ENCODE results near the gene FRMPD2.
A peak's percentile ranks its signal among the peaks of the same experiment; 100 is the strongest.
"Not testable (repeated sequence)": the region's sequence is repeated elsewhere in the genome, so short reads cannot be mapped to it uniquely, and the experiment has no call there.

Gene FRMPD2

DNA sequence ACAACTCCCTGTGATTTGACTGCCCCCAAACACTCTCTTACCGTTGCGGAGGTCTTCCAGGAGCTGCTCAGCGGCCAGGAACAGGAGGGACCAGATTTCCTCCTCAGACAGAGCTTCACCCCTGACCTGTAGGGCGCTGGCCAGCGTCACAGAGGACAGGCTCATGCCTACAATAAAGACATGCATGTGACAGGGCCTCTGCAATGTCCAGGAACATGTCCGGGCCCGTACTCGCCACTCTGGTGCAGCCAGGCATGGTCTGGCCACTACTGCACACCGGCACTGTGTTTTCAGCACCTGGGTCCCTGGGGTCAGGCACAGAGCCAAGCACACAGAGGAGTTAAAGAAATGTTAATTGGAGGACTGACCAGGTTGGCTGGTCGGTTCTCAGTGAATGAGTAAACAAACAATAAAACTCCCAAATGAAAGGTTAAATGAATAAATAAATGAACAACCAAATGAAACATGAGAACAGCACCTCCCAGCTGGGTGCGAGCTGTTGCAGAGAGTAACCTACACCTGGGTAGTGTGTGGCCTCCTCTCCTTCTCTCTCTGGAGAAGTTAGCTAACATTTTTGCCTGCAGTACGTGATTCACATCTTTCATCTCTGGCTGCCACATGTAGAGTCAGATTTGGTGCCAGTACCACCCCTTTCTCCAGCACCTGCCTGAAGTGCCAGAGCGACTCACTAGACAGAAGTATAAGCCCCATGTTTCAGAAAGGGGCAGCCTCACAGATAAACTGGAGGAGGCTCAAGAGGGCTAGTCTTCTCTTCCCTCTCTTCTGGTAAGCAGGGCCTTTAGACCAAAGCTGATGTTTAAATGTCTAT lies 22.8 kb downstream of the FRMPD2 start:
- peak; percentile 40 for DNase-seq

GRCh38 chr10:48251152-48251524 lies 23.4 kb downstream of the FRMPD2 start:
- DNase-seq: no peak

DNA sequence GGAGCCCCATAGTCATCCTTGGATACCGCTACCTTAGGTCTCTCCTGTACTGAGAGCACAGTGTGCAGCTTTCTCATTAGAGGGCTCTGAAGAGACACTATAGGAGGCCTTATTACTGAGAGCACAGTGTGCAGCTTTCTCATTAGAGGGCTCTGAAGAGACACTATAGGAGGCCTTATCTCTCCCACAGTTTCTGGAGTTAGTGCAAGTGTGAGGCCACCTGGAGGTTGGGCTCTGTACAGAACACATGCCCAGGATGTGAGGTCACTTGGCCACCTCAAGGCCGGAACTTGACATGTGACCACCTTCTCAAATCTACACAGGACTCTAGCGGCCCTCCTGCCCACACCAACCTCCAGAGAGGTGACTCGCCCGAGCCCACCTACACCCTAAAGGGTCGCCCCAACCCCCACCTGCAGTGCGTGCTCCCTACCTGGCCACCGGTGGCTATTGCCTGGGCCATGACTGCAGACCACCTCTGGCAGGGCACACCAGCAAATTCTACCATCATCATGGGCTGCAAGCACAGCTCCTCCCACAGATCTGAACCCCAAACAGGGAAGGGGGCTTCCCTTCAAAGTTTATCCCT lies 24.6 kb downstream of the FRMPD2 start:
- no peak for DNase-seq

DNA sequence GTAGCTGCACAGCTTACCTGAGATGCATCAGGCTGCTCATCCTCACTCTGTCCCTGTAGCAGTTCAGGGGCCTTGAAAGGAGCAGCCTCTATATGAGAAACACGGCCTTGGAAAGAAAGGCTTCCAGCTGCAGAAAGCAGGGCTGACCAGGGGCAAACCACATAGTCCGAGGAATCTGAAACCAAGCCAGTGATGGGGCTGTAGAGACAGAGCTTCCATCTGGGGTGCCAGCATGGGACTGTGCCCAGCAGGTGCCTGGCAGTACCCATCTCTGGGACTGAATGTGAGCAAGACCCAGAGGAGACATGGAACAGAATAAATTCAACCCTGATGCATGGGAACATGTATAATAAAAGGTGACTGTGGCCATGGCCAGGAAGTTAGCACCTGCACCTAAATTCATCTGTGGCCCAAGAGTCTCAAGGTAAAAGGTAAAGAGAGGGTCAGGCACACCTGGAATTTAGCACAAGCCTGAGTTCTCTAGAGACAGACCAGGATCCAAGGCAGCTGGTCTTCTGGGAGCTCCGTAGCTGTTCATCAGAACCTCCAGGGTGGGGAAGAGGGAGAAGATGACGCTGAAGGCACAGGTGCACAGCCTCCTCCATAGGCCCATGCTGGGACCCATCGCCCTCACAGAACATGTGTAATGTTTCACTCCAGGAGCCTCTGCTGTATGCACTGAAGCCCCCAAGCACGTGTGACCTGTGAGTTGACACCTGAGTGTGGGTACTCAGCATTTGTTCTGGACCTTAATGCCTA lies 25.3 kb downstream of the FRMPD2 start:
- DNase-seq: no peak

- no peak for DNase-seq
Measured at GRCh38 chr10:48248462-48248861, 26.0 kb downstream of the FRMPD2 start.

- DNase-seq: no peak
Measured at GRCh38 chr10:48247680-48248079, 26.8 kb downstream of the FRMPD2 start.

DNA sequence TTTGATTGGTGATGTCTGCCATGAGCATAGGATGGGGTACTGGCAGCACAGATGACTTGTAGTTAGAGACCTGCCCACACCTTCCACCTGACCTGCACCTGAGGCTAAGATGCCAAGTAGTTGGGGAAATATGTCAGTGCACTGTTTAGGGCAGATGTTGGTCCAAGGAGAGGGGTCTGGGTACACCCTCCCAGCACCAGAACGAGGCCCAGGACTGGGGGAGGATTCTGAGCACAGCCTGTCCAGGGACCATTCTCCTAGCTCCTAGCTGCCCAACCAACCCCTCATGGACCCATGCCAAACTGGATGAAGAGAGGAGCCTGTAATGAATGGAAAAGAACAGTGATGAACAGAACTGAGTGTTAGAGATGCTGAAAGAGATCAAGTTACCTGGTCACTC lies 28.0 kb downstream of the FRMPD2 start:
- DNase-seq: no peak

GRCh38 chr10:48245977-48246376 lies 28.5 kb downstream of the FRMPD2 start:
- DNase-seq: no peak

DNA sequence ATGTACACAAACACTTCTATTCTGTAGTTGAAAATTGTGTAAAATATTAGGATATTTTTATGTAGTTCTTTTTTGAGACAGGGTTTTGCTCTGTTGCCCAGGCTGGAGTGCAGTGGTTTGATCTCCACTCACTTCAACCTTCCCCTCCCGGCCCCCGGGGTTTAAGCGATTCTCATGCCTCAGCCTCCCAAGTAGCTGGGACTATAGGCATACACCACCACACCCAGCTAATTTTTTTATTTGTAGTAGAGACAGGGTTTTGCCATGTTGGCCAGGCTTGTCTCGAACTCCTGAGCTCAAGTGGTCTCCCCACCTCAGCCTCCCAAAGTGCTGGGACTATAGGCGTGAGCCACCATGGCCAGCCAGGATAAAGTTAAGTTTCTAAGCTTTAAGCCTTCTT lies 30.6 kb downstream of the FRMPD2 start:
- not testable (repeated sequence) for DNase-seq

DNA sequence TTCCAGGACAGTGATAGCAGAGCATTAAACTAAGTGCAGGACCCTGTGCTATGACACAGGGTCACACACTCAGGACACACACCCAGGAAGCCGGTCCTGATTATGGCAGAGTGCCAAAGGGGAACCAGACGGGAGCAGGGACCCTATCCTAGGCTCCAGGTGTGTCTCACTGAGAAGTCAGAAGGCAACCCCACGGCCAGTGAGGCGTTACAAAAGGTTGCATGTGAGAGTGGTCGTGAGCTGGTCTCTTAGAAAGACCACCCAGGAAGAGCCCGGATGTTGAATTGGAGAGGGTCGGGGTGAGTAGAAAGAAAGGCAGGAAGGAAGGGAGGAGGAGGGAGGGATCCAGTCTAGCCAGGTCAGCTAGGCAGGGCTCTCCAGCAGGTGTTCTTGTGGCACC lies 31.0 kb downstream of the FRMPD2 start:
- no peak for DNase-seq

DNA sequence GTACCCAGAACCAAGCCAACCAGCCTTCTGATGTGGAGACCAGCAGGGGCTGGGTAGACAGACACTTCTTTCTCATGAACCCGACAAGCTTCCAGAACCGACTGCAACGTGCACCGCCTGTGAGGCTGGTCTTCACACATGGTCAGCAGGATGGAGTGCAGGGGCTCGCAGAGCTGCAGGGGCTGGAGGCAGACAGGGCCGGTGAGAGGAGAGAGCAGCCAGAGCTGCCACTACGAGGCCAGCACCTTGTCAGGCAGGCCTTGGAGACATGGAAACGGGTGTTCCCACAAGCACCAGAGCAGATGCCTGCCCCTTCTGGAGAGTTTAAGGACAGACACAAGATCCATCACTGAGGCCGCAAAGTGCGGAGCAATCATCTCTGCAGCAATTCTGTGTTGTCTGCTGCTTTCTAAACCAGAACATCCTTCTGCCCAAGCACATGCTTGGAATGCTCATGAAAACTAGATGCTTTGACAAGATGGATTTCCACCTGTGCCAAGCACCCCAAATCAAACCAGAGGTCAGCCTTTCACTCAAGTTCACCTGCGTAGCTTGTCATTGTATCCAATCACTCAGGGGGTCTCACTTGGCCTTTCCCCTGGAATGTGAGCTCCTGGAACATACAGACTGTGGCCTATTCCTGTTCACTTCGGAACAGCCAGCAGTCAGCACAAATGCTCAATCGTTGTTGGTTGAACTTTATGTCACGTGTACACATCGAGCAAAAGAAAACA lies 32.2 kb downstream of the FRMPD2 start:
- DNase-seq: no peak

DNA sequence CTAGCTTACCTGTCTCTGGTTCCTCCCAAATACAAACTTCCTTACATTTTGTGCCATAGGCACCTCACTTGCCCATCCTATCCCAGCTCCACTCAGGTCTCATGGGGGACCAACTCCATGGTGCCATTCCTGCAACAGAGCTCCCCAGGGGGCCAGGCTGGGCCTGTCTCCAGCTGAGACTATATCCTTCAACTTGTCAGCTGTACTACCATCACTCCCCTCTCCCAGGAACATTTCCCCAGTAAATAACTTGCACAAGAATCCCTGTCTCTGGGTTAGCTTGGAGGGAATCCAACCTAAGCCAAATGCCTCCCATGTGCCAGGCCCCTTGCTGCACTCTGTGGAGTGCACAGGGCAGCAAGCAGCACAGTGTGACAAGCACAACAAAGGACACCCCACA lies 33.2 kb downstream of the FRMPD2 start:
- DNase-seq: no peak

- no peak for DNase-seq
Measured at GRCh38 chr10:48240196-48240595, 34.3 kb downstream of the FRMPD2 start.

DNA sequence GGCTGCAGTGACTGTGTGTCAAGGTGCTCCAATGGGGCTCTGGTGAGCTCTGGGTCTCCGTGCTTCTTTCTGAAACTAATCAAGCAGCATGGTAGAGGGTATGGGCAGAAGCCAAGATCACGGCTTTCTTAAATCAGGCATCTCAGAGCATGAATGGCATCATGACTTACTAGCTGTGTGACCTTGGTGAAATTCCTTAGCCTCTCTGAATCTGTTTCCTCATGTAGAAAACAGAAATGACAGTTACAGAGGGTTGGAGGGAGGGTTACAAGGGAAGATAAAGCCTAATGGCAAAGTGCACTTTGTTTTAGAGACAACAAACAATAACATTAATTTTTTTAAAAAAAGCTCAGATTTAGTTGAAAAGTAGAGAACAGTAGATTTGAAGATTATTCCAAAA lies 34.9 kb downstream of the FRMPD2 start:
- no peak for DNase-seq

- no peak for DNase-seq
Measured at GRCh38 chr10:48238826-48239520, 35.5 kb downstream of the FRMPD2 start.

GRCh38 chr10:48237259-48238250 lies 36.9 kb downstream of the FRMPD2 start:
- no peak for DNase-seq

DNA sequence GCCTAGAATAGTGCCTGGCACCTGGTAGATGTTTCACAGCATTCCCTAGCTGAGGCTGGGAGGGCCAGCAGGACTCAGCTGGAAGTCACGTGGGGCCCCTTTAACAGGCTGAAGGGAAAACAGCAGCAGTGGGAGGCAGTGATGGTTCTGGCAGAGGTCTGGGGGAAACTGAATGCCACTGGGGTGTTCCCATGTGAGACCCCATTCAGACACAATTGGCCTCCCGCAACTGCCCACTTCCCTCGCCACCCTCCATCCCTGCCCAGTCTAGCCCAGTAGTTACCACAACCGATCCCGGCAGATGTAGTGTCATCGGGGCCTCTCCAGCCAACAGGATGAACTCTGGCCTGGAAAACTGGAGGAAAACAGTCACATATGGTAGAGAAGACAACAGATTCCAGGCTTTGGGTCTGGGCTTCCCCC lies 38.3 kb downstream of the FRMPD2 start:
- DNase-seq: no peak

GRCh38 chr10:48235501-48235900 lies 39.0 kb downstream of the FRMPD2 start:
- no peak for DNase-seq

DNA sequence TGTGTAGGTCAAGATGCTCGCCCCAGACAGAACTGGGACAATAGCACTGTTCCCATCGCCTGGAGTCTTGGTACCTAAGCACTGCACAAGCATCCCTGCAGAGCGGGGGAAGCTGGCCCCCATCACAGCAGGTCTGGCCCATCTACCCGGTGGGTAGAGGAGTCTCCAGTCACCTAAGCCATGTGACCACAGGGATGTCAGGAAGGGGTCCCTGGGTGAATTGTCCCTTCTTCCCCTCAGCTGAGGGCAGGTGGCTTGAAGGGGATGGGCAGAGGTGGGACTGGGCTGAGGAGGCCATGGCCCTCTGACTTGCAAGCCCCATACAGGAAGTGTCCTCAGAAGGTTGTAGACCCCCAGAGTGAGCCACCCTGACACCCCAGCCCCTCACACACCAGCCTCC lies 39.7 kb downstream of the FRMPD2 start:
- no peak for DNase-seq

DNA sequence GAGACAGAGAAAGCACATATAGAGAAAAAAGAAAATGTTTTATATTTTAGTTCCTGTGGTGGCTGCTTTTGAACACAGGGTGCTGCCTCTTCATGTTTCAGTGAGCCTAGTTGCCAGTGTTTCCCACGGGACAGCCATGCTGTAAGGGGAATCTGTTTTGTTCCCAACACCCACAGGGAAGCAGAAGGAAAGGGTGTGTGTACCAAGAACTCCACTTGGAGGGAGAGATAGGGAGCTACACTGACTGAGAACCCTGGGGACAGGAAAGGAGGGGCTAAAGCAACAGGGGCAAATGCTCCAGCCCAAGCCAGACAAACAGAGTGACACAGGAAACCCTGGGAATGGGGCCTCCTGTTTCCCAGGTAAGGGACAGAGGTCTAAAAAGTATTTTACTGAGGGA lies 40.2 kb downstream of the FRMPD2 start:
- no peak for DNase-seq

DNA sequence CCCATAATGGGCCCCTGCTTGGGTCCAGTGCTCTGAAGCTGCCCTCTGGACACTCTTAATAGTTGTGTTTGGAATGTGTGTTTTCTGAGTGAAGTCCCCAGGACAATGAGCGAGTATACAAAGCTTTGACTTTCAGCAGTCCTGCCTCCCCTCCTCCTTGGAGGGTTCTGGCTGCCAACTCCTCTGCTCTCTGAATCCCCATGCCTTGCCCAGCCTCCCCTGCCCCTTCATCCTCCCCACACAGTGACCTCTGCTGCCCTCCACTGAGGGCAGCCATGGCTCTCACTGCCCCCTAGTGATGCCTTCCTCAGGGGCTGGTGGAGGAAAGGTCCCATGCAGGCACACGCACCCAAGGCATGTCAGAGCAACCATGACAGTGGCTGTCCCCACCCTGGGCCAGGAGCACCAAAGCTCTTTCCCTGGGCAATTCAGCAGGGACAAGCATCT lies 40.9 kb downstream of the FRMPD2 start:
- DNase-seq: no peak
